Tibial nerve (tissue), 4 donors: ENCODE results near the gene TTC7B.

Source experiments
- CTCF ChIP-seq, 5 experiments: fragments of 200-600 bp in 3 of 5; fragments of 450-650 bp in 2 of 5; sonication (generic) in 3 of 5; IDR thresholded peaks; one replicate each; pipeline ENCODE4 v1.5.1; 2016 to 2019; ENCODE audit warnings: antibody characterized with exemption in 5 of 5, mild to moderate bottlenecking in 3 of 5, moderate library complexity in 2 of 5
- EP300 ChIP-seq, 2 donors: sonication (generic); formaldehyde crosslinking; IDR thresholded peaks; one replicate each; pipeline ENCODE4 v1.6.1; 2017; ENCODE audit warnings: antibody characterized with exemption in 2 of 2, mild to moderate bottlenecking in 1 of 2

- TF ChIP-seq CTCF (IDR thresholded peaks at IDR 0.05), result no peak
- TF ChIP-seq EP300 (IDR thresholded peaks at IDR 0.05), result no peak
Observed at GRCh38 chr14:90642244-90642717, 173.9 kb downstream of the TTC7B start.
